GM19372 (cell line): ENCODE data around the gene TNFSF10.
A peak's percentile ranks its signal among the peaks of the same experiment; 100 is the strongest.

Source experiments
- ATAC-seq: cut with Tn5 transposase; IDR thresholded peaks from one replicate; pipeline ENCODE4 v1.9.1; 2021; ENCODE audit warnings: mild to moderate bottlenecking, low read depth, moderate library complexity; ENCODE audit not compliant: unreplicated experiment

The TNFSF10 gene

GRCh38 chr3:172464306-172464705 lies 58.9 kb downstream of the TNFSF10 start:
- no peak for ATAC-seq

- peak; percentile 70 for ATAC-seq
Observed at GRCh38 chr3:172461530-172462138, 61.6 kb downstream of the TNFSF10 start.

GRCh38 chr3:172456404-172456803 lies 66.8 kb downstream of the TNFSF10 start:
- no peak for ATAC-seq
